Stimulated activated CD4-positive, alpha-beta T cell treated with anti-CD3 and anti-CD28 coated beads, TNF-alpha, amount 100 ng/mL, for 4 hours (primary cell): ENCODE results near the gene MMRN2.
A peak's percentile ranks its signal among the peaks of the same experiment; 100 is the strongest.
"Not testable (repeated sequence)": the region's sequence is repeated elsewhere in the genome, so short reads cannot be mapped to it uniquely, and the experiment has no call there.

ENCODE experiments used
- DNase-seq, 3 experiments: peaks; one replicate each; pipeline ENCODE4 v3.0.0-alpha.2; 2020; ENCODE audit warnings: low read depth in 3 of 3

MMRN2 gene, protein sequence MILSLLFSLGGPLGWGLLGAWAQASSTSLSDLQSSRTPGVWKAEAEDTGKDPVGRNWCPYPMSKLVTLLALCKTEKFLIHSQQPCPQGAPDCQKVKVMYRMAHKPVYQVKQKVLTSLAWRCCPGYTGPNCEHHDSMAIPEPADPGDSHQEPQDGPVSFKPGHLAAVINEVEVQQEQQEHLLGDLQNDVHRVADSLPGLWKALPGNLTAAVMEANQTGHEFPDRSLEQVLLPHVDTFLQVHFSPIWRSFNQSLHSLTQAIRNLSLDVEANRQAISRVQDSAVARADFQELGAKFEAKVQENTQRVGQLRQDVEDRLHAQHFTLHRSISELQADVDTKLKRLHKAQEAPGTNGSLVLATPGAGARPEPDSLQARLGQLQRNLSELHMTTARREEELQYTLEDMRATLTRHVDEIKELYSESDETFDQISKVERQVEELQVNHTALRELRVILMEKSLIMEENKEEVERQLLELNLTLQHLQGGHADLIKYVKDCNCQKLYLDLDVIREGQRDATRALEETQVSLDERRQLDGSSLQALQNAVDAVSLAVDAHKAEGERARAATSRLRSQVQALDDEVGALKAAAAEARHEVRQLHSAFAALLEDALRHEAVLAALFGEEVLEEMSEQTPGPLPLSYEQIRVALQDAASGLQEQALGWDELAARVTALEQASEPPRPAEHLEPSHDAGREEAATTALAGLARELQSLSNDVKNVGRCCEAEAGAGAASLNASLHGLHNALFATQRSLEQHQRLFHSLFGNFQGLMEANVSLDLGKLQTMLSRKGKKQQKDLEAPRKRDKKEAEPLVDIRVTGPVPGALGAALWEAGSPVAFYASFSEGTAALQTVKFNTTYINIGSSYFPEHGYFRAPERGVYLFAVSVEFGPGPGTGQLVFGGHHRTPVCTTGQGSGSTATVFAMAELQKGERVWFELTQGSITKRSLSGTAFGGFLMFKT

GRCh38 chr10:86957471-86958115 lies at the start of gene MMRN2:
MMRN2 (minus strand) TSS chr10:86957615; CDS start chr10:86957541, 74 bp downstream.
- no peak for DNase-seq

GRCh38 chr10:87007124-87007523 lies 49.7 kb upstream of the MMRN2 start:
- not testable (repeated sequence) for DNase-seq

- DNase-seq, result no peak
Observed at GRCh38 chr10:87000491-87000890, 43.1 kb upstream of the MMRN2 start.

- DNase-seq, result not testable (repeated sequence)
Observed at GRCh38 chr10:86999802-87000403, 42.5 kb upstream of the MMRN2 start.

- no peak for DNase-seq
Observed at GRCh38 chr10:86992929-86993328, 35.5 kb upstream of the MMRN2 start.

DNA sequence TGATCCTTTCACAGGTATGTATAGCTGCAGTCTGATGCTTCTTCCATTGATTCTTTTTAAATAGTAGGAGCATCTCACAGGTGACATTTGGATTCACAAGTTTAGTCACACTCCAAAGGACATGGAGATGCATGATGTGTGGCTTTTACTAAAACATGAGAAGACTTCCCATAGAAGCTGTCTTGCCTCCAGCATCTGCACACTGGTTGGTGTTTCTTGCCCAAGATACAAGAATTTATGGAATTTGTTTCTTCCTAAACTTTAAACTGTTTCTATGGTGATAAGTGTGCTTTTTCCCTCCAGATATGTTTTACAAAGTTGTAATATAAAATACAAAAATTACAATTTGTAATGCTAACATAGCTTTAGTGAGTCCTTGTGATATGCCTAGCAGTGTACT lies 35.0 kb upstream of the MMRN2 start:
- DNase-seq, result no peak

- not testable (repeated sequence) for DNase-seq
Observed at GRCh38 chr10:86991362-86991761, 33.9 kb upstream of the MMRN2 start.

- DNase-seq, result no peak
Observed at GRCh38 chr10:86988520-86988919, 31.1 kb upstream of the MMRN2 start.

- DNase-seq, result not testable (repeated sequence)
Observed at GRCh38 chr10:86984498-86984897, 27.1 kb upstream of the MMRN2 start.

DNA sequence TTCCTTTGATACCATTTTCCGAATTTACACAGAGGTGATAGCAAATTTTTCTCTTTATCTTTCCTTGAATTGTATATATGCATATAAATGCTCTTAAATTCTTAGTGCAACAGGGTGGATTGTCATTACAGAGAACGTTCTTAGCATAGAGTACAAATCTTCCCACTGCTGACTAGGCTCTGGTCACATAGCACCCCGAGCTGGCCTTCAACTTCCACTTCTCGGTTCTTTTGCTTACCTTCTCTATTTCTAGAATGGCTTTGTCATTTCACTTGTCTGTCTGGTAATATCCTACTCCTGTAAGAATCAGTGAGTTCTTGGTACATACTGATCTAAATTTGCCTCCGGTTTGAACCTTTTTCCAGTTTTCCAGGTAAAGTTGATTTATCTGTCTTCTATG lies 24.3 kb upstream of the MMRN2 start:
- DNase-seq, result no peak

GRCh38 chr10:86981020-86981419 lies 23.6 kb upstream of the MMRN2 start:
- DNase-seq, result not testable (repeated sequence)

GRCh38 chr10:86979977-86980448 lies 22.6 kb upstream of the MMRN2 start:
- DNase-seq, result no peak

DNA sequence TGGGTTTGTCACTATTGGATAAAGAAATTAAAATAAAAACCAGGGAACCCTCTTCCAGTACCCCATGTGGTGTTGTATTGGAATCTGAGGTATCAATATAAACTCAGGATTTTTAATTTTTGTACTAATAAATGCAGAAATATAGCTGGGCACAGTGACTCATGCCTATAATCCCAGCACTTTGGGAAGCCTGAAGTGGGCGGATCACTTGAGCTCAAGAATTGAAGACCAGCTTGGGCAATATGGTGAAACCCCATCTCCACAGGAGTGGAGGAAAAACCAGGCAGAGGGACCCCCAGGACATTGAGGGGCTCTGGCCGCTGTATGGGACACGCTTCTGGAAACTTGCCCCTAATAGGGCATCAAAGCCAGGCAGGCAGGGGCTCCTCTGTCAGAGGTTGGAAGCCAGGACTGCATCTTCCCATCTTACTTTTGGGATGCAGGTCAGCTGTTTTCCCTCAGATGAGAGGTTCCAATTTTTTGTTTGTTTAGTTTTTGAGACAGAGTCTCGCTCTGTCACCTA lies 21.9 kb upstream of the MMRN2 start:
- DNase-seq, result no peak

- DNase-seq, result not testable (repeated sequence)
Observed at GRCh38 chr10:86978457-86978856, 21.0 kb upstream of the MMRN2 start.

DNA sequence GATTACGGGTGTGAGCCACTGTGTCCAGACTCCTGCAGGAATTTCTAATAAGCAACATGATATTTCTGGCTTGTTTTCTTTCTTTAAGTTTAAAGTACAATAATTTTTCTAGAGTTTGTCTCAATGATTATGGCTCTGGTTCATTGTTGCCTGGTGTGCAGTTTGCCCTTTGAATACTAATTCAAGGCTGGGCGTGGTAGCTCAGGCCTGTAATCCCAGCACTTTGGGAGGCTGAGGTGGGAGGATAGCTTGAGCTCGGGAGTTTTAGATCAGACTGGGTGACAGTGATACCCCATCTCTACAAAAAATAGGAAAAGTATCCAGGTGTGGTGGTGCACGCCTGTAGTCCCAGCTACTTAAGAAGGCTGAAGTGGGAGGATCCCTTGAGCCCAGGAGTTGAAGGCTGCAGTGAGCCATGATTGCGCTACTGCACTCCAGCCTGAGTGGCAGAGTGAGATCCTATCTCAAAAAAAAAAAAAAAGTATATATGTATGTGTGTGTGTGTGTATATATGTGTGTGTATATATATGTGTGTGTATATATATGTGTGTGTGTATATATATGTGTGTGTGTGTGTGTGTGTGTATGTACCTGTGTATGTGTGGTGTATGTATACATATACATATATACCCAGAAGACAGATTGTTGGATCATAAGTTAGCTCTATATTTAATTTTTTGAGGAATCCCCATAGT lies 19.1 kb upstream of the MMRN2 start:
- DNase-seq, result no peak

GRCh38 chr10:86974484-86974883 lies 17.1 kb upstream of the MMRN2 start:
- DNase-seq, result no peak

GRCh38 chr10:86972613-86973380 lies 15.4 kb upstream of the MMRN2 start:
- no peak for DNase-seq

DNA sequence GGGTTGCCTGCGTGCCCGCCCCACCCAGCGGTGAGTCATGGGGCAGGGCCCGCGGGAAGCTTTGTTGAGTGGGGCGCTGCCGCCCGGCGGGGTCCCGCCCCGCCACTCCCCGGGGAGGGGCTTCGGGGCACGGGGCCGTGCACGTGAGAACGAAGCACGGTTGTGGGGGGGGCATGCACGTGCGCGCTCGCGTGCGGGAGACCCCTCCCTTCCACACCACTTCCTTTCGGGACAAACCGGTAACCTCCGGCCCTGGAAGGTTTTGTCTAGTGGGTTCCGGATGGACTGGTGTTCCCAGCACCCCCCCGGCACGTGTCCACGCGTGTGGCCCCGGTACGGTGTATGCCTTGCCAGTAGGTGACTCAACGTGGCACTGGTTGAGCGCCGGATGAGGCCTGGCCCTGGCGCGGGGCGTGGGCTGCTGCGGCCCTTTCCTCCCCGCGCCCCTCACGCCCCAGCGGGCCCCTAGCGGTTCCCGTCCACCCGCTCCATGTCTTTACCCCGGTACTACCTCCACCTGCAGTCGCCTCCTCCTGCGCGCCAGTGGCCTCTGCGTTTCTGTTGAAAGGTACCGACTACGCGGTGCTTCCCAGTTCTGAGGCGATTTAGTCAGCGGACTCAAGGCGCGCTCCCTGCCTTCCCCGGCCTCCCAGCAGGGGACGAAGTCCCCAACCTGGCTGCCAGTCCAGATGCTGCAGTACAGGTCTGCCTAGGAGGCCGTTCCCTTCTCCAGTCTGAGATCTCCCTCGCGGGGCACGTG lies 14.0 kb upstream of the MMRN2 start:
- peak; percentile 78 to 87 (median 80) for DNase-seq

- DNase-seq, result no peak
Observed at GRCh38 chr10:86970982-86971231, 13.5 kb upstream of the MMRN2 start.
